Activated naive CD8-positive, alpha-beta T cell (primary cell): ENCODE data around the gene CXCL10.

Experiments
- H3K27ac Mint-ChIP-seq: one replicate; pipeline ENCODE4 v1.8.0; 2021; ENCODE audit warnings: mixed read lengths
- H3K27me3 Mint-ChIP-seq: one replicate; pipeline ENCODE4 v1.8.0; 2021; ENCODE audit warnings: mixed read lengths
- H3K36me3 Mint-ChIP-seq: one replicate; pipeline ENCODE4 v1.8.0; 2021; ENCODE audit warnings: mixed read lengths
- H3K4me1 Mint-ChIP-seq: one replicate; pipeline ENCODE4 v1.8.0; 2021; ENCODE audit warnings: low read depth, mixed read lengths
- H3K4me3 Mint-ChIP-seq: one replicate; pipeline ENCODE4 v1.8.0; 2021; ENCODE audit warnings: mild to moderate bottlenecking, mixed read lengths
- H3K9me3 Mint-ChIP-seq: one replicate; pipeline ENCODE4 v1.8.0; 2021; ENCODE audit warnings: low read depth, mixed read lengths

Gene CXCL10

DNA sequence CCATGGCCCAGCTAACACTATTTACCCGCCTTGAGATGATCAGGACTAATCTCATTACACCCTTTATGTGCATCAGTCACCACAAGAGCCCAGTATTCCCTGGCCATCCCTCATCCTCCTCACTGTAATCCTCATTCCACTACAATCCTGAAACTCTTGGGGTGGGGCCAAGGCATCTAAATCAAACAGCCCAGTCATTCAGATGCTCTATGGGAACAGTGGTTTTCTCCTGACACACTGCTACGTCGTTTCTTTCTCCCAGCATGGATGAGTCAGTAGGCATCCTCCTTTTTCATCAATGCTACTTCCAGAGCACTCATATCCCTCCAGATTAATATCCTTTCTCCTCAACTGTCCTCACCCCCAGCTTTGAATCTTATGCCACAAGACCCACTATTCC is 38.2 kb downstream of the CXCL10 start:
- Mint-ChIP-seq H3K4me1 (peaks cover 26% of the 10 kb centered on the region), H3K27ac (no peak overlapping the region), H3K36me3 (peaks cover 28% of the 10 kb centered on the region), H3K4me3 (no peak overlapping the region), H3K9me3 (no peaks in the 10 kb centered on the region), H3K27me3 (no peaks in the 10 kb centered on the region)

DNA sequence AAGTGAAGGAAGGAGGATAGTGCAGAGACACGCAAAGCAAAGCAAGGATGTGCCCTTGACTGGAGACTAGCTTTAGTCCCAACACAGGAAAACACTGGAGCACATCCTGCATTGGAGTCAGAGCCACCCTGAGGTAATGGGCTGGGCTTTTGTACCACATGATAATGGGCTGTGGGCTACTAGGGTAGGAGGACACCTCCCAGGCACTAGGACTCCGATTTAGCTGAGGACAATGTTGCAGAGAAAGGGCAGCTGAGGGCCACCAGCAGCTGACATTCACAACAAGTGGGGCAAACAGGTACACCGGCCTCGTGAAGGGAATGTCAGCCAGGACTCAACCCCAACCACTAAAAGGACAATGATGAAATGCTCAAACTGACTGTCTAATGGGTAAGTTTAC is 42.7 kb downstream of the CXCL10 start:
- no peak overlapping the region for H3K4me3 Mint-ChIP-seq
- peaks cover 23% of the 10 kb centered on the region for H3K36me3 Mint-ChIP-seq
- no peaks in the 10 kb centered on the region for H3K27me3 Mint-ChIP-seq
- H3K27ac Mint-ChIP-seq, result no peak overlapping the region
- H3K9me3 Mint-ChIP-seq, result no peaks in the 10 kb centered on the region
- H3K4me1 Mint-ChIP-seq, result peaks cover 4% of the 10 kb centered on the region

DNA sequence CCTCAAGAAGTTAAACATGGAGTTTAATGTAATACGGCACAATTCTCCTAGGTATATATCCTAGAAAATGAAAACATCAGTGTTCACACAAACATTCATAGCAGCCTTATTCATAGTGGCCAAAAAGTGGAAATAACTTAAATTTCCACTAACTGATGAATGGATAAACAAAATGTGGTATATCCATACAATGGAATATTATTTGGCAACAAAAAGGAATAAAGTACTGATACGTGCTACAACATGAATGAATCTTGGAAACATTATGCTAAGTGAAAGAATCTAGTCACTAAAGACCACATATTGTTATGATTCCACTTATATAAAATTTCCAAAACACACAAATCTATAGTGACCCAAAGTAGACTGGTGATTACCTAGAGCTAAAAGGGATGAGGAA is 47.1 kb downstream of the CXCL10 start:
- peaks cover 26% of the 10 kb centered on the region for H3K36me3 Mint-ChIP-seq

DNA sequence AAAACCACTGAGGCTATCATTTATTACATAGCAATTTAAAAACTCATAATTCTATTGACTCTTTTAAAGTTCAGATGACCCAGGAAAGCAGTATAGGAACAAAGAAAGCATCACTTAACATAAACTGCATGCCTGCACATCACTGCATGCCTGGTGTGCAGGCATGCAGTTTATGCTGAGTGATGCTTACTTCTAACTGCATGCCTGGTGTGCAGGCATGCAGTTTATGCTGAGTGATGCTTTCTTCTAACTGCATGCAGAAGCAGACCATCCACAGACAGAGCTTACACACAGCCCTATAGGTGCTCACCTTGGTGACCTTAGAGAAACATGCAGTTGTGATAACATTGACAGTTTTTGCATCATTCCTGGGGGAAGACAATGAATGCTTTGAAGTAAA is 49.5 kb downstream of the CXCL10 start:
- no peak overlapping the region for H3K4me3 Mint-ChIP-seq
- no peak overlapping the region for H3K27ac Mint-ChIP-seq
- peaks cover 34% of the 10 kb centered on the region for H3K36me3 Mint-ChIP-seq
- H3K4me1 Mint-ChIP-seq, result no peaks in the 10 kb centered on the region
- no peaks in the 10 kb centered on the region for H3K27me3 Mint-ChIP-seq
- H3K9me3 Mint-ChIP-seq, result no peaks in the 10 kb centered on the region

More for the DNA sequence above, 47.1 kb downstream of the CXCL10 start:
- no peaks in the 10 kb centered on the region for H3K4me1 Mint-ChIP-seq
- H3K27ac Mint-ChIP-seq, result no peak overlapping the region
- no peak overlapping the region for H3K4me3 Mint-ChIP-seq
- H3K27me3 Mint-ChIP-seq, result no peaks in the 10 kb centered on the region
- H3K9me3 Mint-ChIP-seq, result no peaks in the 10 kb centered on the region
